GM23338 (cell line): Measurements from ENCODE around the gene TFDP1. TPM values are rescaled to one million over a fixed set of nuclear protein-coding genes. Genes with fewer than 3 reads are reported as not detected.

Source experiments
- ATAC-seq: fragments of 200-7000 bp; cut with Tn5 transposase; 3 replicates; pipeline ENCODE4 v1.9.1; 2020
- DNase-seq: peaks from one replicate; pipeline ENCODE4 v3.0.0-alpha.2; 2015; ENCODE audit warnings: low spot score
- H2AFZ ChIP-seq: fragments of 200-600 bp; sonication (generic); 2 replicates; pipeline ENCODE4 v1.8.0; 2016; ENCODE audit warnings: antibody characterized with exemption, mild to moderate bottlenecking, moderate library complexity
- H3F3A ChIP-seq: fragments of 200-600 bp; sonication (generic); replicated peaks from 2 replicates; pipeline ENCODE4 v1.8.0; 2017; ENCODE audit warnings: antibody characterized with exemption, mixed run types, low read depth
- H3K27ac ChIP-seq: fragments of 200-600 bp; sonication (generic); 2 replicates; pipeline ENCODE4 v1.6.1; 2016; ENCODE audit warnings: low read depth
- H3K27me3 ChIP-seq: fragments of 200-600 bp; sonication (generic); 2 replicates; pipeline ENCODE4 v1.8.0; 2016; ENCODE audit warnings: mild to moderate bottlenecking, mixed run types, moderate library complexity; ENCODE audit not compliant: insufficient read depth
- H3K36me3 ChIP-seq: fragments of 200-600 bp; sonication (generic); 2 replicates; pipeline ENCODE4 v1.8.0; 2016; ENCODE audit warnings: mild to moderate bottlenecking; ENCODE audit not compliant: insufficient read depth
- H3K4me1 ChIP-seq: fragments of 200-600 bp; sonication (generic); 2 replicates; pipeline ENCODE4 v1.8.0; 2016; ENCODE audit warnings: mild to moderate bottlenecking, moderate library complexity; ENCODE audit not compliant: insufficient read depth
- H3K4me2 ChIP-seq: fragments of 200-600 bp; sonication (generic); 2 replicates; pipeline ENCODE4 v1.7.1; 2017; ENCODE audit warnings: mixed run types
- H3K4me3 ChIP-seq: fragments of 200-600 bp; sonication (generic); 2 replicates; pipeline ENCODE4 v1.6.1; 2016; ENCODE audit warnings: mixed run types
- H3K79me2 ChIP-seq: fragments of 200-600 bp; sonication (generic); replicated peaks from 2 replicates; pipeline ENCODE4 v1.8.0; 2017; ENCODE audit warnings: mild to moderate bottlenecking; ENCODE audit not compliant: insufficient read depth
- H3K9me2 ChIP-seq: fragments of 200-600 bp; sonication (generic); 2 replicates; pipeline ENCODE4 v1.8.0; 2017; ENCODE audit not compliant: insufficient read depth
- H4K20me1 ChIP-seq: fragments of 200-600 bp; sonication (generic); replicated peaks from 2 replicates; pipeline ENCODE4 v1.8.0; 2017; ENCODE audit warnings: mild to moderate bottlenecking; ENCODE audit not compliant: insufficient read depth
- H3K27ac Mint-ChIP-seq: 2 replicates; pipeline ENCODE4 v1.8.0; 2020; ENCODE audit warnings: inconsistent platforms, mild to moderate bottlenecking, moderate library complexity, mixed read lengths
- H3K27me3 Mint-ChIP-seq: 3 replicates; pipeline ENCODE4 v1.8.0; 2022; ENCODE audit warnings: low read depth, mild to moderate bottlenecking, moderate library complexity, mixed read lengths, inconsistent platforms; ENCODE audit not compliant: insufficient read depth, poor library complexity
- H3K36me3 Mint-ChIP-seq: 3 replicates; pipeline ENCODE4 v1.8.0; 2021; ENCODE audit warnings: low read depth, mild to moderate bottlenecking, inconsistent platforms, moderate library complexity, mixed read lengths
- H3K4me1 Mint-ChIP-seq: 3 replicates; pipeline ENCODE4 v1.8.0; 2020; ENCODE audit warnings: mild to moderate bottlenecking, inconsistent platforms, mixed read lengths
- H3K4me3 Mint-ChIP-seq: 3 replicates; pipeline ENCODE4 v1.8.0; 2021; ENCODE audit warnings: moderate library complexity, mild to moderate bottlenecking, inconsistent platforms, mixed read lengths
- H3K9me3 Mint-ChIP-seq: 3 replicates; pipeline ENCODE4 v1.8.0; 2020; ENCODE audit warnings: moderate library complexity, mild to moderate bottlenecking, inconsistent platforms, mixed read lengths
- CREB1 ChIP-seq: fragments of 250-450 bp; sonication (Bioruptor Pico); IDR thresholded peaks from 2 replicates; pipeline ENCODE4 v1.5.0; 2020; ENCODE audit warnings: low read depth, mild to moderate bottlenecking, moderate library complexity
- CTCF ChIP-seq, 2 experiments: fragments of 200-600 bp in 1 of 2; sonication (generic) in 1 of 2; conservative IDR thresholded peaks; 2 replicates each; pipeline versions ENCODE4 v1.5.1 to v1.6.1; 2016 to 2017; ENCODE audit warnings: antibody characterized with exemption in 2 of 2, low read depth in 2 of 2, mild to moderate bottlenecking in 2 of 2, moderate library complexity in 1 of 2
- EZH2 ChIP-seq: fragments of 200-600 bp; sonication (generic); IDR thresholded peaks from one replicate; pipeline ENCODE4 v1.8.0; 2017; ENCODE audit warnings: antibody characterized with exemption, mild to moderate bottlenecking, low read depth; ENCODE audit not compliant: unreplicated experiment
- EZH2phosphoT487 ChIP-seq: fragments of 200-600 bp; sonication (generic); IDR thresholded peaks from one replicate; pipeline ENCODE4 v1.8.1; 2018; ENCODE audit warnings: antibody characterized with exemption; ENCODE audit not compliant: unreplicated experiment
- JUNB ChIP-seq: IDR thresholded peaks from one replicate; pipeline ENCODE4 v1.6.1; 2016; ENCODE audit warnings: antibody characterized with exemption; ENCODE audit not compliant: unreplicated experiment
- ZNF114 ChIP-seq: fragments of 250-450 bp; sonication (Bioruptor Pico); IDR thresholded peaks from 2 replicates; pipeline ENCODE4 v1.5.0; 2020; ENCODE audit warnings: mild to moderate bottlenecking, moderate library complexity
- ZNF331 ChIP-seq: fragments of 250-450 bp; sonication (Bioruptor Pico); IDR thresholded peaks from 2 replicates; pipeline ENCODE4 v1.5.0; 2020; ENCODE audit warnings: low read depth, mild to moderate bottlenecking, moderate library complexity
- ZNF462 ChIP-seq: fragments of 250-450 bp; sonication (Bioruptor Pico); IDR thresholded peaks from 2 replicates; pipeline ENCODE4 v1.5.0; 2020; ENCODE audit warnings: mild to moderate bottlenecking, moderate library complexity
- polyA plus RNA-seq: library from polyadenylated mRNA; unstranded; fragments of >200 nt; fragmentation: Nextera tagmentation; extraction: Ambion mirVana; gene quantifications from 2 replicates; pipeline ENCODE4 v1.2.1, GENCODE V29; 2016
- total RNA-seq: library from RNA; depleted of rRNA; stranded (reverse); fragments of >200 nt; shearing (Covaris generic); gene quantifications from 2 replicates; pipeline ENCODE4 v1.2.3, GENCODE V29; 2014
- TF ChIP-seq, protein P1 (sequence below): IDR thresholded peaks from one replicate; pipeline ENCODE4 v1.6.1; 2018; ENCODE audit warnings: antibody characterized with exemption; ENCODE audit not compliant: unreplicated experiment

The TFDP1 gene
- total and polyA plus RNA-seq, 2 experiments from 2014 or later: 42.9 to 80.0 TPM

- H3K4me1 Mint-ChIP-seq: no peaks in the 10 kb centered on the region; the same call in 2 of the 3 replicates
- Histone ChIP-seq H3K9me2 (no peaks in the 10 kb centered on the region), H3K27ac (no peak overlapping the region), H3K27me3 (no peaks in the 10 kb centered on the region), H3K4me3 (no peak overlapping the region), H4K20me1 (peaks cover 3% of the 10 kb centered on the region), H3K4me1 (no peaks in the 10 kb centered on the region), H2AFZ (no peak overlapping the region), H3K4me2 (no peak overlapping the region), H3K79me2 (peaks cover 14% of the 10 kb centered on the region), H3K36me3 (peaks cover 11% of the 10 kb centered on the region; the same call in 1 of the 2 replicates), H3F3A (no peaks in the 10 kb centered on the region)
- peaks cover 12% of the 10 kb centered on the region for H3K27me3 Mint-ChIP-seq
- ATAC-seq: no peak
- no peak overlapping the region for H3K27ac Mint-ChIP-seq
- no peaks in the 10 kb centered on the region for H3K9me3 Mint-ChIP-seq
- H3K4me3 Mint-ChIP-seq: no peak overlapping the region
- TF ChIP-seq ZNF114 (CRISPR knock-in tag): no peak
- DNase-seq: no peak
- peaks cover 75% of the 10 kb centered on the region for H3K36me3 Mint-ChIP-seq
Observed at GRCh38 chr13:113633485-113633873, 48.9 kb downstream of the TFDP1 start.

DNA sequence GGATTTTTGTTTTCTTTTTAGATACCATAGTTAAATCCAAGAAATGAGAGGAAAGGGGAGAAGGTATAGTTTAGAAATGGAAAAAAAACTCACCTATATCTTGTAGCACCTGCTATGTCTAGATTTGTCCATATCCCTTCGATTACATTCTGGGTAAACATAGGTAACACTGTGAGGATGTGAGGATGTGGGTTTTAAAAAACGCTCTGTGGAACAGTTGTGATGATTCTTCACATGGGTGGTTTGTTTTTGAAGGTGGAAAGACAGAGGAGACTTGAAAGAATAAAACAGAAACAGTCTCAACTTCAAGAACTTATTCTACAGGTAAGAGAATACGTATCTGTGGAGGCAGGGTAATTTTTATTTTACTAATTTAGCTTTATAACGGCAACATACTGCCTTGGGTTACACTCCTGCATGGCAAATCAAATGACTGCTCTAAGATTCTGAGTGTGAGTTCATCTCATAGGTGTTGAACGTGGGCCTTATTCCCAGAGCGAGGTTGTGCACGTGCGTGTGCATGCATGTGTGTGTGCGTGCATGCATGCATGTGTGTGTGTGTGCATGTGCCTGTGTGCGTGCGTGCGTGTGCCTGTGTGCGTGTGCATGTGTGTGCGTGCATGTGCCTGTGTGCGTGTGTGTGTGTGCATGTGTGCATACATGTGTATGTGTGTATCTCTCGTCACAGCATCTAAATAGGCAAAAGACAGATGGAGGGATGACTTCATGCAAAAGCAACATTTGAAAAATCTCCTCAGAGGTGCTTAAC, 49.9 kb downstream of the TFDP1 start:
- Histone ChIP-seq H4K20me1 (peaks cover 3% of the 10 kb centered on the region), H3K4me1 (no peaks in the 10 kb centered on the region), H3K36me3 (peaks cover 12% of the 10 kb centered on the region; the same call in 1 of the 2 replicates), H3K4me2 (no peak overlapping the region), H3K4me3 (no peak overlapping the region), H3F3A (no peaks in the 10 kb centered on the region), H2AFZ (no peak overlapping the region), H3K27ac (no peak overlapping the region), H3K9me2 (no peaks in the 10 kb centered on the region), H3K27me3 (no peaks in the 10 kb centered on the region), H3K79me2 (peaks cover 9% of the 10 kb centered on the region)
- ATAC-seq (no peak), DNase-seq (no peak)
- Mint-ChIP-seq H3K4me1 (no peaks in the 10 kb centered on the region; the same call in 2 of the 3 replicates), H3K36me3 (peaks cover 79% of the 10 kb centered on the region), H3K4me3 (no peak overlapping the region), H3K27me3 (peaks cover 12% of the 10 kb centered on the region), H3K27ac (no peak overlapping the region), H3K9me3 (no peaks in the 10 kb centered on the region)
- TF ChIP-seq ZNF114 (CRISPR knock-in tag): no peak
- no peak for TF ChIP-seq EZH2
- TF ChIP-seq EZH2phosphoT487: no peak
- no peak for TF ChIP-seq ZNF331 (CRISPR knock-in tag)
- TF ChIP-seq JUNB: no peak
- TF ChIP-seq ZNF462 (CRISPR knock-in tag): no peak
- no peak for TF ChIP-seq CTCF (conservative IDR thresholded peaks at IDR 0.05; ENCODE audit: low read depth in 2 of 2)
- no peak for TF ChIP-seq CREB1 (CRISPR knock-in tag)
- TF ChIP-seq, protein P1, sequence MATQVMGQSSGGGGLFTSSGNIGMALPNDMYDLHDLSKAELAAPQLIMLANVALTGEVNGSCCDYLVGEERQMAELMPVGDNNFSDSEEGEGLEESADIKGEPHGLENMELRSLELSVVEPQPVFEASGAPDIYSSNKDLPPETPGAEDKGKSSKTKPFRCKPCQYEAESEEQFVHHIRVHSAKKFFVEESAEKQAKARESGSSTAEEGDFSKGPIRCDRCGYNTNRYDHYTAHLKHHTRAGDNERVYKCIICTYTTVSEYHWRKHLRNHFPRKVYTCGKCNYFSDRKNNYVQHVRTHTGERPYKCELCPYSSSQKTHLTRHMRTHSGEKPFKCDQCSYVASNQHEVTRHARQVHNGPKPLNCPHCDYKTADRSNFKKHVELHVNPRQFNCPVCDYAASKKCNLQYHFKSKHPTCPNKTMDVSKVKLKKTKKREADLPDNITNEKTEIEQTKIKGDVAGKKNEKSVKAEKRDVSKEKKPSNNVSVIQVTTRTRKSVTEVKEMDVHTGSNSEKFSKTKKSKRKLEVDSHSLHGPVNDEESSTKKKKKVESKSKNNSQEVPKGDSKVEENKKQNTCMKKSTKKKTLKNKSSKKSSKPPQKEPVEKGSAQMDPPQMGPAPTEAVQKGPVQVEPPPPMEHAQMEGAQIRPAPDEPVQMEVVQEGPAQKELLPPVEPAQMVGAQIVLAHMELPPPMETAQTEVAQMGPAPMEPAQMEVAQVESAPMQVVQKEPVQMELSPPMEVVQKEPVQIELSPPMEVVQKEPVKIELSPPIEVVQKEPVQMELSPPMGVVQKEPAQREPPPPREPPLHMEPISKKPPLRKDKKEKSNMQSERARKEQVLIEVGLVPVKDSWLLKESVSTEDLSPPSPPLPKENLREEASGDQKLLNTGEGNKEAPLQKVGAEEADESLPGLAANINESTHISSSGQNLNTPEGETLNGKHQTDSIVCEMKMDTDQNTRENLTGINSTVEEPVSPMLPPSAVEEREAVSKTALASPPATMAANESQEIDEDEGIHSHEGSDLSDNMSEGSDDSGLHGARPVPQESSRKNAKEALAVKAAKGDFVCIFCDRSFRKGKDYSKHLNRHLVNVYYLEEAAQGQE: no peak
